SU-DHL-6 (cell line): Measurements from ENCODE around the gene ENOX1.
"Not testable (repeated sequence)": the region's sequence is repeated elsewhere in the genome, so short reads cannot be mapped to it uniquely, and the experiment has no call there.

ENCODE experiments used
- CTCF ChIP-seq: fragments of 200-600 bp; sonication (generic); IDR thresholded peaks from one replicate; pipeline ENCODE4 v1.5.1; 2017; ENCODE audit warnings: antibody characterized with exemption, mild to moderate bottlenecking, low read length, moderate library complexity; ENCODE audit not compliant: insufficient read depth, poor library complexity, severe bottlenecking
- EZH2phosphoT487 ChIP-seq: fragments of 200-600 bp; sonication (generic), shearing (Covaris generic); conservative IDR thresholded peaks from 2 replicates; pipeline ENCODE4 v1.6.1; 2018; ENCODE audit warnings: mild to moderate bottlenecking, antibody characterized with exemption, low read length, moderate library complexity, mixed read lengths

DNA sequence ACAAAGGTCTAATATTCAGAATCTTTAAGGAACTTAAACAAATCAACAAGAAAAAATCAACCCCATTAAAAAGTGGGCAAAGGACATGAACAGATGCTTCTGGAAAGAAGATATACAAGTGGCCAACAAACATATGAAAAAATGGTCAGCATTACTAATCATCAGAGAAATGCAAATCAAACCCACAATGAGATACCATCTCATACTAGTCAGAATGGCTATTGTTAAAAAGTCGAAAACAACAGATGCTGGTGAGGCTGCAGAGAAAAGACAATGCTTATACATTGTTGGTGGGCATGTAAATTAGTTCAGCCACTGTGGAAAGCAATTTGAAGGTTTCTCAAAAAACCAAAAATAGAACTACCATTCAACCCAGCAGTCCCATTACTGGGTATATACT lies 37.9 kb upstream of the ENOX1 start:
- TF ChIP-seq CTCF, EZH2phosphoT487: not testable (repeated sequence)
